GM18909 (cell line): Measurements from ENCODE around the gene CHID1.

Source experiments
- ATAC-seq: cut with Tn5 transposase; IDR thresholded peaks from one replicate; pipeline ENCODE4 v1.9.1; 2021; ENCODE audit warnings: mild to moderate bottlenecking; ENCODE audit not compliant: unreplicated experiment, poor library complexity

The CHID1 gene

DNA sequence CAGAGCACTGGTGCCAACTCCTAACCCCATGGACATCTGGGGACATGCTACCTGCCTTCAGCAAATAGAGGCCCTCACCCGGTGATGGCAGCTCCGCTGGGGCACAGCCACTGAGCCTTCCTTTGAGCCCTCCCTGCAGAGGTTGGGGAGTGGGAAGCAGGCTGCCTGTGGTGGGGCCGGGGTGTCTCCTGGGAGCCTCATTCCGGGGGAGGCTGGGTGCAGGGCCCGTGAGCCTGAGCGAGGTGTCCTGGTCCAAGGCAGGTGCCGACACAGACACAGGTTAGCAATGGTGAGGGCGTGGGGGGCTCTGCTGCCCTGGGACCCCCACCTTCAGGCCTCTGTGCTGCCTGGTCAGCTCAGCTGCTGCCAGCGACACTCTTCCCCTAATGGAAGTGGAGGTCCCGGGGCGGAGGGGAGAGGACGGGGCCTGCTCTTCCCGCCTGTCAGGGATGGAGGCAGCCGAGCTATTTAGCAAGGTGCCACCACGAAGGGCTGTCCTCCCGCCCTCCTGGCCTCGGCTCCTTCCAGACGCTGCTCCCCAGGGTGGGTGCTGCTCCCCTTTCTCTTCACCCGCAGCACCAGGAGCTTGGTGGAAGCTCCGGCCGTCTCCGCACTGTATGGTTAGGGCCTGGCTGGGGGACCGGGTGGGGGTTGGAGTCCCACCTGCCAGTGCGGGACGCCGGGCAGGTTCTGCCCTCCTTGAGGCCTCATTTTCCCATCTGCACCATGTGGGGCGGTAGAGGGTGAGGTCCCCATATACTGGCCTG is 56.7 kb downstream of the CHID1 start:
- ATAC-seq, result no peak

DNA sequence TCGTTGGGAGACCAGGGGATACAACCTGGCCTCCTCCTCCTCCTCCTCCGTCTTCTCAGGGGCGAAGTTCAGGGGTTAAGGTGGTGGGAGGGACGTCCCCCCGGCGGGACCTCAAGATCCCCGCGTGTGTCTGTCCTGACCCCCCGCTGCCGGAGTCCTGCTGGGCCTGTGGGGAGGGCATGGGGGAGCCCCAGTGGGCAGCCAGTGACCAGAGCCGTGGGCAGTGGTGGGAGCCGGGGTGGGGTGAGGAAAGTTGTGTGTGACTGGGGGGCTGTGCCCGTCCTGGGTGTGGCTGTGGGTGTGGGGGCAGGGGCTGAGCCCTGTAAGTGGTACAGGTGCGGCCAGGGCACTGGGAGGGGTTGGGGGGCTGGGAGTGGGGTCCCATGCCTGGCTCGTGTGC is 57.8 kb downstream of the CHID1 start:
- no peak for ATAC-seq

DNA sequence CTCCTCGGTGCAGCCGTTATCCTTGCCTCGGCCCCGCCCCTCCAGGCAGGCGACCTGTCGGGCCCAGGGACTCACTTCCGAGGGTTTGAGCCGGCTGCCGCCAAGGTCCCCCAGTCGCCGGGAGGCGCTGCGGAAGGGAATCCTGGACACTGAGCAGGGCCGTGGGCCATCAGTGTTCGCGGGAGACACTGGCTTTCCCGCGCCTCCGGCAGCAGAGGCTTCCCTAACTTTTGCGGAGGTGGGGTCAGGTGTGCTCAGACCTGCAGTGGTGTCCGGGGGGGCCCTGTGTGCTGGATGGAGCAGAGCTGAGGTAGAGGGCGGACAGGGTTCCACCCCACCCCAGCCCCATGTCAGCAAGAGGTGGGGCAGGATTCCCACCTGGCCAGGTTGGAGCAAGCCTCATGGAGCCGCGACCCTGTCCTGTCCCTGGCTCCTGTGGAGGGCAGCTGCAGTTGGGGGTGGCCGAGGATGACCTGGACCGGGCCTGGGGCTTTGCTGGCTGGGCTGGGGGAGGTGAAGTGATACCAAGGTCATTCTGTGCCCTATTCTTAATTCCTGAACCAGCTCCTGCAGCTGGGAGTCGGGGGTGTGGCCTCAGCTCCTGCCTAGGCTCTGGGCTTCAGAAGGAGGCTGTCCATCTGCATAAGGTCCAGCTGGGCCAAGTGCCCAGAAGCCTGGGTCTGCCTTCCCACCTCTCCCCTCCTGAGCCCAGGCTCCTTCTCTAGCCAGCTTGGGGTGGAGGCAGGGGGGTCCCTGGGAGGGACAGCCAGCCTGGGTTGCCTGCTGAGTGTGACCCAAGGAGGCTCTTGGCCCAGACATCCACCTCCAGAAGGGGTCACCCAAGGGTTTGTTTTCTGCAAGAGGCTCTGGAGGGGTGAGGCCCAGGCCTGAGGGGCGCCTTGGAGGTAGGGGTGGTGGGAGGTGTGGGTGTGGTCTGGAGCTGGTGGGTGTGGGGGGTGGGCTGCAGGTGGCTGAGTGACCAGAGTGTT is 59.5 kb downstream of the CHID1 start:
- ATAC-seq, result no peak

DNA sequence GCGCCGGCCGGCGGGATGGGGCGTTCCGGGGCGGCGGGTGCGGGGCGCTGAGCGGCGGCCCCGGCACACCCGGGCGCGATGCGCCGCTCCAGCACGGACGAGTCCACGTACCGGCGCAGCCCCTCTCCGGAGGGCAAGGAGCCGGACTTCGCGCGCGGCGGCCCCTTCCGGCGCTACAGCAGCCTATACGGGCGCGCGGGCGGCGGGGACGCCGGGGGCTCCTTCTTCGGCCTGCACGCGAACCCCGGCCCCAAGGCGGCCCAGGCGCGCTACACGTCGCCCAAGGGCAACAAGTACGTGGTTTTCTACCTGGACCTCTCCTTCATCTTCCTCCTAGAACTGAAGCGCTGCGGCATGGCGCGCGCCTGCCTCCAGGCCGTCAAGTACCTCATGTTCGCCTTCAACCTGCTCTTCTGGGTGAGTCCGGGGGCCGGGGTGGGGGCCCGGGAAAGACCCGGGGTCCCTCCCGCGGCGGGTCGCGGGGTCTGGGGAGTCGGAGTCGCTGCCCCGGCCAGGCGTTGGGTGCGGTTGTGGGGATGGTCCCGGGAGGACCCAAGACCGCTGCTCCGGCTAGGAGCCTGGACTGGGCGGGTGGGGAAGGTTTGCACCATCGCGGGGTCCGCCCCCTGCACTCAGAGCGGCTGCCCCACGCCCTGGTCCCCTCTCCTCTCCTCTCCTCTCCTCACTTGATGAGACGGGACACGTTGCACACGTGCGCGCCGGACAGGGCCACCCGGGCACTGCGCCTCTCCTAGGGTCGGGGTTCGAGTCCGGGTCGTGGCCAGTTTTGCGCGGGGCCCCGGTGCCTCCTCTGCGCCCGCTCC is 60.4 kb downstream of the CHID1 start:
- no peak for ATAC-seq

DNA sequence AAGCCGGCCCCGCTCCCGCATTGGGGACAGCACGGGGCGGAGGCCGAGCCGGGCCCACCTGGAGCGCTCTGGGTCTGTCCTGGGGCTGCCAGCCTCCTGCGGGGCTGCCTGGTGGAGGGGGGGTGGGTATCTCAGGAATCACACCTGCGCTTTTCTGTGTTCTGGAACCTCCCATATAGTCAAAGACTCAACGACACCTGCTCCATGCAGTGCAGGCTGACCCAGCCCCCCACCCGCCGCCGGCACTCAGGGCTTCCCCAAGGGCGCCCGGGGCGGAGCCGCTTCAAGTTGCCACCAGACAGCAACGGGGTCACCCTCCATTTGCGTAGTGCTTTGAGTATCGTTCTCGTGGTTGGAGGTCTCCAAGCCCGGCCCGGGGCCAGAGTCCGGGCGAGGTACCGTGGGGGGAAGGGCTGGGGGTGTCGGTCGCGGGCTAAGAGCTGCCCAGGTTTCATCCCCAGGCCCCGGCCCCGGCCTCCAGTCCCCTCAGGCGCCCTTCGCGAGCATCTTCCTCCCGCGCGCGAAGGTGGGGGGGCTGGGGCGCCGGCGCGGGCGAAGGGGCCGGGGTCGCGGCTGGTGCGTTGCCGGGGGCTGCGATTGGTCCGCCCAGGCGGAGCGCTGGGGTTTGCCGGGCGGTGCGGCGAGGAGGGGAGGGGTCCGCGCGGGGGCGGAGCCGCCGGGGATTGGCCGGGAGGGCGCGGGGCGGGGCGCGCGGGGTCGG is 61.3 kb downstream of the CHID1 start:
- no peak for ATAC-seq

- no peak for ATAC-seq
These were observed 62.2 kb downstream of the CHID1 start for GRCh38 chr11:848380-848931.

DNA sequence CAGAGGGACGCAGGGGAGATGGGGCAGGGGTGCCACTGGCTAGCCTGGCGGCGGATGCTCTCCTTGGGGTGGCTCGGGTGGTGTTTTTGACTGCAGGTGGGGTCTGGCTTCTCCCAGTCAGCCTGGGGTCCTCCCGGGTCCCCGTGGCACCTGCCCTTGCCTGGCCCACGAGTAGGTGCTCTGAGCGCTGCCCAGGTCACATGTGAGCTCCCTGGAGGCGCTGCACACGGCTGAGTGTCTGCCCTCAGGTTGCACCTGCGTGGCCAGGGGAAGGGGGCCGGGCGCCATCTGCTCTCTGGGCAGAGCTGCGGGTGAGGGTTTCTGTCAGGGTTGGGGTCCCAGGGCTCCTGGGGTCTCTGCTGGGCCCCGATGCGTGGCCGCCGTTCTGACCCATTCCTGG is 62.7 kb downstream of the CHID1 start:
- no peak for ATAC-seq

DNA sequence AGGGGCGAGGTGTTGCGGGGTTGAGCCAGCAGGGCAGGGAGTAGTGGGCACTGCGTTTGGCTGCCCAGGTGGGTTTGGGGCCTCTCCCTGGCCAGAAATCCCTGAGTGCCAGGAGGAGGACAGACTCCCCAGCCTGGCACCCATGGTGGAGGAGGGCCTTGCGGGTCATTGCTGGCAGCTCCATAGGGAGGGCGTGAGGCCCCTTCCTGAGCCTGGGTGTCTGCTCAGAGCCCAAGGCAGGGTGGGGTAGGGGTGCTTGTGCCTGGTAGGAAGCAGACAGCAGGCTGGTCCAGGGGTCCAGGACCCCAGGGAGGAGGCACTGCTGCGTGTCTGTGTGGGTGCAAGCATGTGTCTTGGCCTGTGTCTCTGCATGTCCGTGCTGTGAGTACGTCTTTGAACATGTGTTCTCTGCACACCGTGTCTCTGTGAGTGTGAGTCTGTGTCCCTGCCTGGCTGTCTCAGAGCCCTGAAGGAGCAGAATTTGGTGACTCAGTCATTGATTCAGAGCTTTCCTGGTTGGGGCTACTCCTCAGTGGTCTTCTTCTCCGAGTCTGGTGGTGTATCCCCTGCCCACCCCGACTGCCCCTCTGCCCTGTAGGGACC is 64.0 kb downstream of the CHID1 start:
- no peak for ATAC-seq

DNA sequence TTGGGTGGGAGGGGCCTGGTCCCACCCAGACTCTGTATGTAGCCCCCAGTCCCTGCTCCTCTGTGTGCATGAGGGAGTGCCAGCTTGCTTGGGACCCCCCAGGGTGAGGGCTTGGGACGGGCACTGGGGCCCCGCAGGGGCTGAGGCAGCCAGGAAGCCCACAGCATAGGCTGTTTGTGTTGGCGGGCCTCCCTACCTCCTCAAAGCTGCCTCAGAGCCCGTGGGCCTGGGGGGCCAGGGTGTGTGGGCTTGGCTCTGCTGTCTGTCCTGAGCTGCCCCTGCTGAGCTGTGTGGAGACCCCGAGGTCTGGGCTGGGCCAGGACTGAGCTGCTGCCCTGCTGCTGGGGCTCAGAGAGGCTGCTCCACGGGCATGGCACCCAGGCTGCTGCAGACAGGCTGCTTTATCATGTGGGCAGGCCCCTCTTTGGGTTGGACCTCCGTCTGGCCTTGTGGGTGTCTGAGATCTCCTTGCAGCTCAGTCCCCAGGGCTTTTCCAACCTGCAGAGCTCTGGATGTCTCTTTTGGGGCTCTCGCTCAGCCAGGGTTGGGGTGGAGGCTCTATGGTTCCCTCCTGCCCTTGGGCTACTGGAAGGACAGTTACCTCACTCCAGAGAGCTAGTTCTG is 64.6 kb downstream of the CHID1 start:
- ATAC-seq, result no peak

DNA sequence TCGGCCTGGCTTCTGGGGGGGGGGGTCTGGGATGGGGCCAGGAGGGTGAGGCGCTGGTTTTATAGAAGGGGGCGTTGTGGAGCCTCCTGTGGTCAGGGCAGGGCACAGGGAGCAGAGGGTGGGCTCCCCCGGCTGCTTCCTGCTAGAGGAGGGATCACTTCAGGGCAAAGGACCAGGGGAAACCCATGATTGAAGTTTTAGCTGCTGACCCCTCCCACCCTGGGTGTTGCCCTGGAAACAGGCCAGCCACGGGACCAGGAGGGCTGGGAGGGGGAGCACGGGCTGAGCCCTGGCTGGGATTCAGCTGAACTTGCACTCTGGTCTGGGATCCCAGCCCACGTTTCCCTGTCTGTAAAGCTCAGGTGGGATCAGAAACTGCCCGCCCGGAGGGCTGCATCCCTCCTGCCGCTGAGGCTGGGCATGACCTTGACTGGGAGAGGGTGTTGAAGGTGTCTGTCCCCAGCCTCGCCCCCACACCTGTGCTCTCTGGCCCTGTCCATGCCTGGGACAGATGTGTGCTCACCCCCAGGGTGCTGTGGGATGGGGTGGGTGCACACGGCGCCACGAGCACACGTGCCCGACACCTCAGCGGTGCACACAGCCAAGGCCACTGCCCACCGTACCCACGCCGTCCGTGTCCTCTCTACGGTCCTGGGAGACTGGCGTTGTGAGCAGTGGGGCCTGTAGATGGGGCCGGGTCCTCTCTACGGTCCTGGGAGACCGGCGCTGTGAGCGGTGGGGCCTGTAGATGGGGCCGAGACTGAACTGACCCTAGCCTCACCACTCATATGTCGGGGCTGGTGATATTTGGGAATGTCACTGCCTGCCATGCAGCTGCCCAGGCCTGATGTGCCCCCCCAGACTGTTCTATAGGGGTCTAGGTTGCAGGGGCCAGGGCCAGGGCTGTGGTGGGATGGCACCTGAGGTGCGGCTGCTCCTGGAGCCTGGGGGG is 65.6 kb downstream of the CHID1 start:
- ATAC-seq, result no peak

DNA sequence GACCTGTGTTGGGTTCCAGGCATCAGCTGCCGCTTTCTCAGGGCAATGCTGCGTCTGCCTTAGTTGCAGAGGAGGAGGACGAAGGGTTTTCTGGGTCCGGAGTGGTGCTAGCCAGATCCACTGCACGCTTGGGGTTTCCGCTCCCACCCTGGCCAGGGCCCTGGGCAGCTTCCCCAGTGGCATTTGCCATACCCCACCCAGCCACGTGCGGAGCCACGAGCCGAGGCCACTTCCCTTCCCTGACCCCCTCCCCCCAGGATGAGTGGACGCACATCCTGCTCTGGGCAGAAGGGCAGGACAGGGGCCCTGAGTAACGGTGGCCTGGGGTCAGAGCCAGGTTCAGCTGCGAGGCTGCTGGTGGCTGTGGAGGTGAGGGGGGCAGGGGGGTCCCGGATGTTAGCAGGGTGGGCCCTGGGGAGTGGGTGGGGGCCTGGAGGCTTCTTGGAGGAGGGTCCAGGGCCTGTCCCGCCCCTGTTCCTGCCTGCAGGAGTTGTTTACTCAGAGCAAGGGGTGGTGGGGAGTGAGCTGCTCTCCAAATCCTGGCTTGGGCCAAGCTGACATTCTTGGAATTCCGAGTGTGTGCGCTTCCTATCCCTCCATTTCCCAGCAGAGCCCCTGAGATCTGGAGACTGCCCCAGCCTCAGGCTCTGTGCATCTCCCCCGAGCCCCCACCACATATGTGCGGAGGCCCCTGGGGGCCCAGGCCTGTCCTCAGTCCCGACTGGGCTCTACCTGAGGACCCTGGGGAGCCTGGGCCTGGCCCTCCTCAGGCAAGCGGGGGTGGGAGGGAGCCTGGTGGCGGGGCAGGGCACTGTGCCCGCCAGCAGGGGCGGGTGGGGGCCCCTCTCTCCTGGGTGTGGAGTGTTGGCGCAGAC is 66.6 kb downstream of the CHID1 start:
- ATAC-seq, result no peak

GRCh38 chr11:843086-843734 is 67.4 kb downstream of the CHID1 start:
- ATAC-seq, result peak; percentile 12

- peak; percentile 57 for ATAC-seq
These were observed 68.1 kb downstream of the CHID1 start, which contains the start of the genes POLR2L and TSPAN4 for GRCh38 chr11:842370-843002. TSS of gene POLR2L (minus strand) at chr11:842529. CDS start at chr11:842508, 21 bp downstream. TSS of gene TSPAN4 (plus strand) at chr11:842852. CDS start at chr11:850305, 7,453 bp downstream.

GRCh38 chr11:841981-842369 is 68.6 kb downstream of the CHID1 start:
- ATAC-seq, result peak; percentile 6

DNA sequence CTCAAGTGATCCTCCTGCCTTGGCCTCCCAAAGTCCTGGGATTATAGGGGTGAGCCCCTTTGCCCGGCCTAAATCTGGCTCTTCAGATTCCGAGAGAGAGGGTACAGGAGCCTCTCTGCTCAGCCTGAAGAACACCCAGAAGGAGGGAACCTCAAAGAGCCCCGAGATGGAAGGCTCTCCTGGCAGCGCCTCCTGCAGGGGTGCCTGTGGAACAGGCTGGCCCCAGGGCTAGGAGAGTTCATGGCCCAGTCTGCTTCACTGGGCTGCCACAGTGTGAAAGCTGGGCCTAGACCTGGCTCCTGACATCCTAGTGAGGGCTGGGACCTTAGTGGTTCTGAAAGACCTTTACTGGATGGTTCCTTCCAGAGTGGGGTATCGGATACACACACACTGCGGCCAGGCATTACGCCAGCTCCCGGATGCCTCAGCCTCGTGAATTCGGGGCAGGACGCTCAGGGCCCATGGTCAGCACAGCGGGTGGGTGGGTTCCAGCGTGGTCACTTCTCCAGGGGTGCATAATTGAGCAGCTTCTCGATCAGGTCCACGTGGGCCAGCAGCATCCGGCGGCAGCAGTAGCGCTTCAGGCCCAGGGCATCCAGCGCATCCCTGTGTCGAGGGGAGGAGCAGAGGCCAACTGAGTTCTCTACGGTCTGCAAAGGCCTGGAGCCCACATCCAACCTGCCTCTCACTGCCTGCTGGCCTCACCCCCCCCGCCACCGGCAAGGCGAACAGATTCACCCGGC is 70.6 kb downstream of the CHID1 start:
- no peak for ATAC-seq
